ENCODE data around the gene CYP4F2. TPM values are rescaled to one million over a fixed set of nuclear protein-coding genes. Genes with fewer than 3 reads are reported as not detected.
"Not testable (repeated sequence)": the region's sequence is repeated elsewhere in the genome, so short reads cannot be mapped to it uniquely, and the experiment has no call there.

Gene CYP4F2
- total RNA-seq, 1 donor from 2014 or later, result not detected

DNA sequence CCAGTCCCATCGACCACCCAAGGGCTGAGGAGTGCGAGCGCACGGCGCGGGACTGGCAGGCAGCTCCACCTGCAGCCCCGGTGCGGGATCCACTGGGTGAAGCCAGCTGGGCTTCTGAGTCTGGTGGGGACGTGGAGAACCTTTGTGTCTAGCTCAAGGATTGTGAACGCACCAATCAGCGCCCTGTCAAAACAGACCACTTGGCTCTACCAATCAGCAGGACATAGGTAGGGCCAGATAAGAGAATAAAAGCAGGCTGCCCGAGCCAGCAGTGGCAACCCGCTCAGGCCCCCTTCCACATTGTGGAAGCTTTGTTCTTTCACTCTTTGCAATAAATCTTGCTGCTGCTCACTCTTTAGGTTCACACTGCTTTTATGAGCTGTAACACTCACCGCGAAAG lies 2.2 kb upstream of the CYP4F2 start:
- intact Hi-C loops (cut with micrococcal nuclease), result not testable (repeated sequence)

DNA sequence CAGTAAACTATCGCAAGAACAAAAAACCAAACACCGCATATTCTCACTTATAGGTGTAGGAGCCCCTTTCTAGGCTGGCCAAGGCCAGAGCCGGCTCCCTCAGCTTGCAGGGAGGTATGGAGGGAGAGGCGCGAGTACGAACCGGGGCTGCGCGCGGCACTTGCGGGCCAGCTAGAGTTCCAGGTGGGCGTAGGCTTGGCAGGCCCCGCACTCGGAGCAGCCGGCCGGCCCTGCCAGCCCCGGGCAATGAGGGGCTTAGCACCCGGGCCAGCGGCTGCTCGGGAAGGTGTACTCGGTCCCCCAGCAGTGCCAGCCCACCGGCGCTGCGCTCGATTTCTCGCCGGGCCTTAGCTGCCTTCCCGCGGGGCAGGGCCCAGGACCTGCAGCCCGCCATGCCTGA lies 1.7 kb upstream of the CYP4F2 start:
- intact Hi-C loops (cut with micrococcal nuclease), result not testable (repeated sequence)

DNA sequence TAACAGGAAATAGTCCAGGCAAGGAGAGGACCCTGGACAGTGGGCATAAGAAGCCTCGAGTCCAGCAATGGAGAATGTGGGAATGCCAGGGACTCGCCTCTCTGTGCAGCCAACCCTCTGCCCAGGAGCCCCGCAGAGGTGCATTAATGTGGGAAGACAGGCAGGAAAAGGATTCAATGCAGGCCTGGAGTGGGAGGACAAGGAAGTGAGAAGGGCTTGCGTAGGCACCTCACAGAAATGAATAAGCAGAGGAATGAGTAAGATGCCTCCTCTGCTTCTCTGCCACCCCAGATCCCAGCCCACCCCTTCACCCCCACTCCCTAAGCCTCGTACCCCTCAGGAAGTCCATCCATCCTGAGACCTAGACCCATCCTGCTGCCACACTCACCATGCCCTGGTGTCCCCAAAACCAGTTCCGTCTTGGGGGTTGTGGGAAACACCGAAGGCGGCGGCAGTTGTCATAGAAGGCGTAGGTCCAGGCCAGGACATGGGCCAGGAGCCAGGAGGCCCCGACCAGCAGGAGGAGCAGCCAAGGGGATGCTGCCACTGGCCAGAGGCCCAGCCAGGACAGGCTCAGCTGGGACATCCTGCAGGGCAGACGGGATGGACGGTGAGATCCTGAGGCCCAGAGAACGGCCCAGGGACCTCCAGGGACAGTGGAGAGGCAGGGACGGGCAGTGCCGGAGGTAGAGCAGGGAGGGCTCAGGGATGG lies 692 bp downstream of the CYP4F2 start:
- intact Hi-C loops (cut with micrococcal nuclease), result no loop called here

DNA sequence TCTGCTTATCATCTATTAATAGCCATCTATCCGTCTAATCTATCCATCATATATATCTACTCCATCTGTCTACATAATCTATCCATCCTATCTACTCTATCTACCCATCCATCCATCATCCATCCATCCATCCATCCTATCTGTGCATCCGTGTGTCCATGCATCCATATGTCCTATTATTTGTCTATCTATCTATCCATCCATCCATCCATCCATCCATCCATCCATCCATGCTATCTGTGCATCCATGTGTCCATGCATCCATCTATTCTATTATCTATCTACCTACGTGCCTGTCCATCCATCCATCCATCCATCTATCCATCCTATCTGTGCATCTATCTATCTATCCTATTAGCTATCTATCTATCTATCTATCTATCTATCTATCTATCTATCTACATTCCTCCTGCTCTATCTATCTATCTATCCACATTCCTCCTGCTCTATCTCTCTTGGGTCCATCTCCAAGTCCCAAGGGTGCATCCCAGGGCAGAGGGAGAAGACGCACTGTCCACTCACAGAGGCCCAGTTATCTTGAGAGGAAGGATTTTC lies 1.9 kb downstream of the CYP4F2 start:
- intact Hi-C loops (cut with micrococcal nuclease), result no loop called here

DNA sequence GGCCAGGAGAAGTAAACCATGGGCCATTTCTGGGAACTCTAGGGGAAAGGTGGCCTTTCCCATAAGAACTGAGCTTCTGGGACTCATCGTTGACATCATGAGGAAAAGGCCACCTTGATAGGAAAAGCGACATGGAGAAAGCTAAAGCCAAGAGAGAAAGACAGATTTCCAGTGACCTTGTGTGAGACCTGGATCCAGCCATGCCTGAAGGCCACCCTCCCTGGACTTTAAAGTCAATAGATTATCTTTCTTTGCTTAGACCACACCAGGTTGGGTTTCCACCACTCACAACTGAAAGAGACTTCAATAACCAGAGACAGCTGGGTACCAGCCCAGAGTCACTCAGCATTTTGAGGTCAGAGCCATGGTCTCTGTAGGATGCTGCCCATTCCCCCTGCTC lies 3.5 kb downstream of the CYP4F2 start:
- intact Hi-C loops (cut with micrococcal nuclease), result no loop called here

DNA sequence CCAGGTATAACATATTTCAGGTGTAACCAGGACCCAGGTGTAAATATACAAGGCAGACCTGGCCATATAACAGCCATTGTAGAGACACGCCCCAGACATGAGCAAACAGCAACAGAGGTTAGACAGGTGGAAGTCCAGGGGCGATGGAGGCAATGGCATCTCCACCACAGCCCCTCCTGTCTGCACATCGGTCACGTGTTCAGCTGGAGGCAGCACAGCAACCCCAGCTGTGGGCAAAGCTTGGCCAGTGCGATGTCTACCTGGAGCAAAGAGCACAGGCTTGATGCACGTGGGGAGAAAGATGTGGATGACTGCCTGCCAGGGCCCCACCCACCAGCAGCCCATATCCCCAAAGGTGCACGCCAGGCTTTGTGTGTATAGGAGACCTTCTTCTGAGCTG lies 4.4 kb downstream of the CYP4F2 start:
- intact Hi-C loops (cut with micrococcal nuclease), result no loop called here

DNA sequence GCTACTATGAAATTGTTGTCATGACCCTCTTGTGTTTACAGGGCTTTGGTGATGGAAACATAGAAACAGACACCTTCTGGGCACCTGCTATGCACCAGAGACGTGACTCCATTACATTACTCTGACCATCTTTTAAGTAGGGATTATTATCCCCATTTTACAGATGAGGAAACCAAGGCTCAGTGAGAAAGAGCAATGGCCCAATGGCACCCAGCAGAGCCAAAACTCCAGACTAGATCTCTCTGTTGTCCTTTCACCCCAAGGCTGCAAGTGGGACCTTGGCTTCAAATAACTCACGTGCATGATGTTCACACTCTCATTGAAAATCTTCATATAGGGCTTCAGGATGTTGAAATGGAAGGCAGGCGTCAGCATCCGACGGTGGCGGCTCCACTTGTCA lies 5.9 kb downstream of the CYP4F2 start:
- intact Hi-C loops (cut with micrococcal nuclease), result no loop called here

DNA sequence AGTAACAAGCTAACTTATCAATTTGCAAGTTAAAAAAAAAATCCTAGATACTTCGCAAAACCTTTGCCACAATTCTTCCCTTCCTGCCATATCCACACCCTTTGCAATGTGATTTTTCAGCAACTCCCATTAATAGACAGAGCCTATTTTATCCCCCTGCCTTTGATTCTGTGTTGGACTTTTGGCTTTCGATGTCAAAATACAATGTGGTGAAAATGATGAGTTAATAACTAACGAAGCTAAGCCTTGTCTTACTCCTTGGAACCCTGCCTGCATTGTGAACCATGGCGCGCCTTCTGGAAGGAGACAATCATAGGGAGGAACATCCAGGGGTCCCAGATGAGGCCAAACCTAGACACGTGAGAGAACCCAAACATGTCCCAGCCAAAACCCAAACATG lies 6.4 kb downstream of the CYP4F2 start:
- intact Hi-C loops (cut with micrococcal nuclease), result no loop called here

DNA sequence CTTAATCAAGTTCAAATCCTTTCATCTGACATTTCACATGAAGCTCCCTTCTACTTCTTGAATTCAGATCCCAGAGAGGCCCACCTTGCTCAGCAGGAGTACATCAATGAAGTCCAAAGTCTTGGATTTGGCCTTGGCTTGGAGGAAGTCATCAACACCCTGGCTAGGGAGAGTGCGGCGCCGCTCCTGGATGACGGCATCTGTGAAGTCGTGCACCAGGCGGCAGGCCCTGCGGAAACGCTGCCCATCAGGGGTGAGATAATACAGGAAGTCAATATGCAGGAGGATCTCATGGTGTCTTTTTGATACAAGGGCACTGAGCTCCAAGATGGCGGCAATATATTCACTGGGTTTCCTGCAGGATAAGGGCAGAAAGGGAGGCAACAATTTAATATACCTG lies 8.5 kb downstream of the CYP4F2 start:
- intact Hi-C loops (cut with micrococcal nuclease), result not testable (repeated sequence)

DNA sequence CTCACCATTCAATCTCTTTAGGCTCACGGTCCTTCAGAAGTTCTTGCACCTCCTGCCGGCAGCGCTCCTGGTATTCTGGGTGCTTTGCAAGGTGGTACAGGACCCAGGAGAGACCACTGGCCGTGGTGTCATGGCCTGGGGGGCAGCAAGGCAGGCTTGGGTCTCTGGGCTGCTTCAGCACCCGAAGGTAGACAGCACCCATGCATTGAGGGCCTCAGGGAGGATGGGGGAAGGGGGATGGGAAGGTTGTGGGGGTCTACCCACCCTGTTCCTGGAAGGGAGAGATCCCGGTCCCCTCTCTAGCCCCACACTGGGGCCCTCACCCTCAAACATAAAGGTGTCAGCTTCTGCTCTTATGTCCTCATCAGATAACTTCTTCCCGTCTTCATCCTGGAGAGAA lies 12.0 kb downstream of the CYP4F2 start:
- intact Hi-C loops (cut with micrococcal nuclease), result no loop called here

DNA sequence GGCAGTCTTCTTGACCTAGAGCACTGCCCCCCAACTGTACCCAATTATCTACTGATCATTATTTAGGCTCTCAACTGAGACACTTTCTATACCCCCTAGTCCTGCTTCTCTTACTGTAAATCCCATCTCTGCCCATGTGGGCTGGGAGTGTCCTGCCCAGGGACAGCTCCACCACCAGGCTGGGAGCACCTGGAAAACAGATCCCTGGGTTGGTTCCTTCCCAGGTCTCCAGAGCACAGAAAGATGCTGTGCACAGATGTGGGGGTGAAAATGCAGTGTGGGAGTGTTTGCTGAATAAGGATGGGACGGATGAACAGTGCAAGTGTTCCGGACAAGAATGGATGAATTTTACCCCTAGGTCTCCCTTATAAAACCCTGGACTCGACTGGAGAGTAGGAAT lies 12.7 kb downstream of the CYP4F2 start:
- intact Hi-C loops (cut with micrococcal nuclease), result no loop called here

DNA sequence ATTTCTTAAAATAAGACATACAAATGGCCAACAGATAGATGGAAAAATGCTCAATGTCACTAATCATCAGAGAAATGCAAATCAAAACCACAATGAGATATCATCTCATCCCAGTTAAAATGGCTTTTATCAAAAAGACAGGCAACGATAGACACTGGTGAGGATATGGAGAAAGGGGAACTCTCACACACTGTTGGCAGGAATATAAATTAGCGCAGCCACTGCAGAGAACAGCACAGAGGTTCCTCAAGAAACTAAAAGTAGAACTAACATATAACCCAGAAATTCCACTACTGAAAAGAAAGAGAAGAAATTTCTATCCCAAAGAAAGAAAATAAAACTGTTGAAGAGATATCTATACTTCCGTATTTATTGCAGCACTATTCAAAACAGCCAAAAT lies 14.5 kb downstream of the CYP4F2 start:
- intact Hi-C loops (cut with micrococcal nuclease), result not testable (repeated sequence)

DNA sequence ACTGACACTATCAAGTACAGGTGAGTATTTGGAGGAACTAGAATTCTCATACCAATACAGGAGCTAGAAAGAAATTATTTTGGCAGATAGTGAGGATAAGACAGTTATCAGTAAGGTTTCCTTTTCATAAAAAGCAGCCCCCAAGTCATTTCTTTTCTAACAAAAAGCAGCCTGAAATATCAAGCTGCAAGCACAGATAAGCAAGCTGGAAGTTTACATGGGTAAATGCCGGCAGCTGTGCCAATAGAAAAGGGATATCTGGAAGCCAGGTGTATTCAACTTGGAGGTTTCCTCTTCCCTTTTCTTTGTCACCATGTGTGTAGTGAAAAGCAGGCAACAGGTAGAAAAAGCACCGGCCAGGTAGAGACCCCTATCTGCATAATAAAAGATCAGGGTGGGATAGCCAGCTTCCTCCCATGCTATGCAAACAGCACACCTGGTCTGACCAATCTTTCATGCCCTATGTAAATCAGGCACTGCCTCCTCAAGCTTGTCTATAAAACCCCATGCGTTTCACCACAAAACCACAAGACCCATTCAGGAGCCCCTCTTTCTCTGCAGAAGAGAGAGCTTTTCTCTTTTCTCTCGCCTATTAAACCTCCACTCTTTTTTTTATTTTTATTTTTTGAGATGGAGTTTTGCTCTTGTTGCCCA lies 22.9 kb downstream of the CYP4F2 start:
- intact Hi-C loops (cut with micrococcal nuclease), result no loop called here

DNA sequence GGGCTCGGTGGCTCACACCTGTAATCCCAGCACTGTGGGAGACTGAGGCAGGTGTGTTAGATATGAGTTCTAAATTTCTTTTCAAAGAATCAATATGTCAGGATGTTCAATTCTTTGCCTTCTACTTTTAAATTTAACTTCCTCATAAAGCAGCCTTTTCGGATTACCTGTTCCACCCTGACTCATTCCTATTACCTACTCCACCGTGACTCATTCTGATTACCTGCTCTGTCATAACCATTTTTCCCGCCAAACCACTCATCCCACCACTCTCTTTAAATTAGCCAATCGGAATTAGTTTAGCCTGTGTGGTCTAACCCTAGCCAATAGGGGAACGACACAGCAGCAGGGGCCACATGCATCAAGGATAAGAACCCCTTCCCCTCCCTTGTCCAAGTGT lies 24.1 kb downstream of the CYP4F2 start:
- intact Hi-C loops (cut with micrococcal nuclease), result not testable (repeated sequence)

DNA sequence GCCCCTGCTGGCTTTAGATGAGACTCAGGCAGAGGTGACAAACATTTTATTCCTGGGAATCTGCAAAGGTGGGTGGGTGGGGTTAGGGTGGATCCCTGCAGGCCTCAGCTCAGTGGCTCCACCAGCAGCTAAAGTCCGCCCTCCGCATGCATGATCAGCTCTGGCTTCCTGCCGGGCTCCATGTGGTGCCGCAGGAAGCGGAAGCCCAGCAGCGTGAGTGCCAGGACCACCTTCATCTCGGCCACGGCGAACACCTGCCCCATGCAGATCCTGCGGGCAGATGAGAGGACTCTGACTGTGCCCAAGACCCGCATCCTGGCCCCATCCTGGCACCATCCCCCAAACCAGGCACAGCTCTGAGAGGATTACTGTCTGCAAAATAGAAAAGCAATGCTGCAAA lies 26.3 kb downstream of the CYP4F2 start:
- intact Hi-C loops (cut with micrococcal nuclease), result no loop called here

DNA sequence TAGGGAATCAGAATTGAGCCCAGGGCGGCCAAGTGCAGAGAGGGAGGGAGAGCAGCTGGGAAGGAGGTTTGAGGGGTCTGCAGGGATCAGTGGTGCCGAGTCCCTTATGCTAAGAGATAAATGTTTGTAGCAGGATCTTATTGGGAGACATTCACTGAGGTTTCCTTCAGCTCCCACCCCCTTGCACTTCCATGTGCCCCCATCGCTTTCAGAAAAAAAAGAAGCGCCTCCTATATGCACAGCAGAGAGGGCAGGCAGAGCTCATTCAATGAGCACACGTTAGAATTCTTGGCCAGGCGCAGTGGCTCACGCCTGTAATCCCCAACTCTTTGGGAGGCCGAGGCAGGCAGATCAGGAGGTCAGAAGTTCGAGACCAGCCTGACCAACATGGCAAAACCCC lies 28.0 kb downstream of the CYP4F2 start:
- intact Hi-C loops (cut with micrococcal nuclease), result loop anchor here (1.0 kb wide), 1 partner anchor 241 kb away; no protein-coding TSS in a partner anchor

DNA sequence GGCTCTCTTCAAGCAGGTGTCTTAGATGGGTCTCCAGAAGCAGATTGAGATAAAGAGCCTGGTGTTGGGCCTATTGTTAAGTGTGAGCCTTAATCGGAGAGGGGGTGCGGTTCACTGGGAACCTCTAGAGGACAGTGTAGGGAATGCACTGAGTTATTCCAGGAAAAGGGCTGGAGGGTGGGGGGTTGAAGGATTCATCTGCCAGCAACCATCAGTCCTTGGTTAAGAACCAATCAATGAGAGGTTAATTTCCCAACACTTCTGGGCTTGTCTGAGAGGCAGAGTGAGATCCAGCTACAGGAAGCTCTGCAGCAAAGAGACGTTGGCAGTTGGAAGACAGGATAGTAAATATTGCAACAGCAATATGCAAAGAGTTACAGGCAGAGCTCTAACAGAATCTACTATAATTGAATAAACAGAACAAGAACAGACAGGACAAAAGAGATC lies 28.7 kb downstream of the CYP4F2 start:
- intact Hi-C loops (cut with micrococcal nuclease), result loop anchor here (1.0 kb wide), 1 partner anchor 240 kb away; no protein-coding TSS in a partner anchor

DNA sequence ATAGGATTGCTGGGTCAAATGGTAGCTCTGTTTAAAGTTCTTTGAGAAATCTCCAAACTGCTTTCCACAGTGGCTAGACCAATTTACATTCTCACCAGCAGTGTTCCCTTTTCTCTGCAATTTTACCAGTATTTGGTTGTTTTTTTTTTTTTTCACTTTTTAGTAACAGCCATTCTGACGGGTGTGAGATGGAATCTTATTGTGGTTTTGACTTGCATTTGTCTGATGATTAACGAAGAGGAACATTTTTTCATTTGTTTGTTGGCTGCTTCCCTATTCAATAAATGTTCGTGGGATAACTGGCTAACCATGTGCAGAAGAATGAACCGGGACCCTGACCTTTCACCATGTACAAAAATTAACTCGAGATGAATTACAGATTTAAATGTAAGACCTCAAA lies 31.2 kb downstream of the CYP4F2 start:
- intact Hi-C loops (cut with micrococcal nuclease), result no loop called here

DNA sequence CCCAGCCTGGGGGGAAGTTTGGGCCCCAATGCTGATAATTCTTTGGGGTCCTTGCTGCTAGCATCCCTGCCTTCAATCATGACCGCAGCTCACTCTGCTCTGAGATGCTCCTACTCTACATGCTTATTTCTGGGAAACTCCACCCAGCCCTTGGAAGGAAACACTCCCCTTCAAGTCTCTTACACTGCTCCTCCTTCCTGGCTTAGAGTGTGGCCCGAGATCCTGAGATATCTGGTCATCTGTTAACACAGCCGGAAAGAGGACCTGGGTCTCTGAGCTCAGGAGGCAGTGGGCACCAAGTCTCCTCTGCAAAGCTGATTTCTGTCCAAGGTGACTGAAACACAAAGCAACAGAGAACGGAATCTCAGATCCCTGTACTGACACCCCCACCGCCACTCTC lies 33.0 kb downstream of the CYP4F2 start:
- intact Hi-C loops (cut with micrococcal nuclease), result no loop called here

DNA sequence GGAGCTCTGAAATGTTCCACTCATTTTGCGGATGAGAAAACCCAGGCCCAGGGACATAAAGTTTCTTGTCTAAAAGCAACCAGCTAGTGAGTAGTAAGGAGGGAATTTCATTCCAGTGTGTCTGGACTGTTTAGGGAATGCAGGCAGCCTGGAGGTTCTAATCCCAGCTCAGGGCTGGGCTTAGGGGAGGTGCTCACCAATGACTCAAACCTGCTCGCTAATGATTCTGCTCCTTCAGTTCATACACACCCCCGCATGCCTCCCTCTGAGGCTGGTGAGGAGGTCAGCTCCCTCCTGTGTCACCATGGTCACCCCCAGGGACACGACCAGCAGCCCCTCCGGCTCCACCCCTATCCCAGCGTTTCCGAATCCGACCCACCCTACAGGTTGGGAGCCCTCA lies 34.6 kb downstream of the CYP4F2 start:
- intact Hi-C loops (cut with micrococcal nuclease), result no loop called here

DNA sequence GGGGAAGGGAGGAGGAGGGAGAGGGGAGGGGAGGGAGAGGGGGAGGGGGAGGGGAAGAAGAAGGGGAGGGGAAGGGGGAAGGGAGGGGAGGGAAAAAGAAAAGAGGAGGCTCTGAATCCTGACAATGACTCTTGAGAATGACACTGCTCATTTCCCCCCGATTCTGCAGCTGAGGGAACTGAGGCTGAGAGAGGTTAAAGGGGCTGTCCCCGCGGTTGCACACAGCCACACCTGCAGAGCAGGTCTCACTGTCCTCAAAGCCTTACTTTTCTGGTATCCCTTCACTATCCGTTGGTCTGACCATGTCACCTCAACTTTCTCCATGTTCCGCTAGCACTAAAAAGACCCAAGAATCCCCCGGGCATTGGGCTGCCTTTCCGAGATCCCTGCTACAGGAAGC lies 35.4 kb downstream of the CYP4F2 start:
- intact Hi-C loops (cut with micrococcal nuclease), result no loop called here

DNA sequence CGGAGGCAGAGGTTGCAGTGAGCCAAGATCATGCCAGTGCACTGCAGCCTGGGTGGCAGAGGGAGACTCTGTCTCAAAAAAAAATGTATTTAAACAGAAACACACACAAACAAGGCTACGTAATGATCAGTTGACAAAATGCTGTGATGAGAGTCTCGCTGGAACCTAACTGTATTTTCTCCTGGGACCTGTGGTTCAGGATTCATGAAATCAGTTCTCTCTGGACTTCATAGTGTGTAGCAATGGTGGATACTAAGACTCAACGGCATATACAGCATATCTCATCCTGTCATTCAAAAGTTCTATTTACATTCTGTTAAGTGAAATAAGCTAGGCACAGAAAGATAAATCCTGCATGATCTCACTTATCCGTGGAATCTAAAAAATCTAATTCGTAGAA lies 37.4 kb downstream of the CYP4F2 start:
- intact Hi-C loops (cut with micrococcal nuclease), result no loop called here

DNA sequence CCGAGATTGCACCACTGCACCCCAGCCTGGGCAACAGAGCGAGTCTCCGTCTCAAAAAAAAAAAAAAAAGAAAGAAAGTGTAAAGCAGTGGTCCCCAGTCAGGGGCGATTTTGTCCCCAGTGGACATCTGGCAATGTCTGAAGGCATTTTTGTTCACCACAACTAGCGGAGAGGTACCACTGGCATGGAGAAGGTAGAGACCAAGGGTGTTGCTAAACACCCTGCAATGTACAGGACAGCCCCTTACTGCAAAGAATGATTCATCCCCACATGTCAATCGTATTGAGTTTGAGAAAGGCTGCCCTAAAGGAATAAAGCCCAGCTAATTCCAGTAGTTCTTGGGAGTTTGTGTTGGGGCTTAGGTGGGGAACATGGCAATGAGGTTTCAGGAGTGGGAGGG lies 38.7 kb downstream of the CYP4F2 start:
- intact Hi-C loops (cut with micrococcal nuclease), result no loop called here

Data from T-helper 1 cell treated with Interleukin-12 subunit alpha and Interleukin-12 subunit beta and Interleukin-4 antibody, amounts not matched to agents 30 ng/mL and 1 ng/mL, for 36 hours (primary cell).